PFSK-1 (cell line): ENCODE measurements around the gene HEMGN.

Source experiments
- FOXP2 ChIP-seq: optimal IDR thresholded peaks from 2 replicates; pipeline ENCODE3; 2011; ENCODE audit warnings: borderline replicate concordance, control low read depth, inconsistent platforms; ENCODE audit not compliant: insufficient read depth; ENCODE audit errors: extremely low read length, extremely low read depth
- POLR2AphosphoS5 ChIP-seq: IDR thresholded peaks from 2 replicates; pipeline ENCODE4 v1.6.1; 2012; ENCODE audit warnings: low read depth, mild to moderate bottlenecking, control low read depth, low read length, moderate library complexity
- SIN3A ChIP-seq: IDR thresholded peaks from 2 replicates; pipeline ENCODE4 v1.6.1; 2012; ENCODE audit warnings: mild to moderate bottlenecking, low read length, moderate library complexity, borderline replicate concordance; ENCODE audit not compliant: insufficient read depth
- TAF1 ChIP-seq: IDR thresholded peaks from 2 replicates; pipeline ENCODE4 v1.6.1; 2012; ENCODE audit warnings: low read length, control low read depth, borderline replicate concordance; ENCODE audit not compliant: insufficient read depth
- TF ChIP-seq, protein P1 (sequence below), 2 experiments: IDR thresholded peaks; 2 replicates each; pipeline versions ENCODE4 v1.6.1 to v1.8.0; 2011 to 2012; ENCODE audit warnings: low read depth in 2 of 2, low read length in 2 of 2, control low read depth in 1 of 2, inconsistent platforms in 1 of 2, mild to moderate bottlenecking in 1 of 2, moderate library complexity in 1 of 2; ENCODE audit not compliant: insufficient read depth in 1 of 2

The HEMGN gene

GRCh38 chr9:97892421-97892820 is 45.6 kb downstream of the HEMGN start:
- TF ChIP-seq SIN3A (no peak), TAF1 (no peak), FOXP2 (no peak), POLR2AphosphoS5 (no peak)
- TF ChIP-seq, protein P1, sequence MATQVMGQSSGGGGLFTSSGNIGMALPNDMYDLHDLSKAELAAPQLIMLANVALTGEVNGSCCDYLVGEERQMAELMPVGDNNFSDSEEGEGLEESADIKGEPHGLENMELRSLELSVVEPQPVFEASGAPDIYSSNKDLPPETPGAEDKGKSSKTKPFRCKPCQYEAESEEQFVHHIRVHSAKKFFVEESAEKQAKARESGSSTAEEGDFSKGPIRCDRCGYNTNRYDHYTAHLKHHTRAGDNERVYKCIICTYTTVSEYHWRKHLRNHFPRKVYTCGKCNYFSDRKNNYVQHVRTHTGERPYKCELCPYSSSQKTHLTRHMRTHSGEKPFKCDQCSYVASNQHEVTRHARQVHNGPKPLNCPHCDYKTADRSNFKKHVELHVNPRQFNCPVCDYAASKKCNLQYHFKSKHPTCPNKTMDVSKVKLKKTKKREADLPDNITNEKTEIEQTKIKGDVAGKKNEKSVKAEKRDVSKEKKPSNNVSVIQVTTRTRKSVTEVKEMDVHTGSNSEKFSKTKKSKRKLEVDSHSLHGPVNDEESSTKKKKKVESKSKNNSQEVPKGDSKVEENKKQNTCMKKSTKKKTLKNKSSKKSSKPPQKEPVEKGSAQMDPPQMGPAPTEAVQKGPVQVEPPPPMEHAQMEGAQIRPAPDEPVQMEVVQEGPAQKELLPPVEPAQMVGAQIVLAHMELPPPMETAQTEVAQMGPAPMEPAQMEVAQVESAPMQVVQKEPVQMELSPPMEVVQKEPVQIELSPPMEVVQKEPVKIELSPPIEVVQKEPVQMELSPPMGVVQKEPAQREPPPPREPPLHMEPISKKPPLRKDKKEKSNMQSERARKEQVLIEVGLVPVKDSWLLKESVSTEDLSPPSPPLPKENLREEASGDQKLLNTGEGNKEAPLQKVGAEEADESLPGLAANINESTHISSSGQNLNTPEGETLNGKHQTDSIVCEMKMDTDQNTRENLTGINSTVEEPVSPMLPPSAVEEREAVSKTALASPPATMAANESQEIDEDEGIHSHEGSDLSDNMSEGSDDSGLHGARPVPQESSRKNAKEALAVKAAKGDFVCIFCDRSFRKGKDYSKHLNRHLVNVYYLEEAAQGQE (IDR thresholded peaks at IDR 0.05; ENCODE audit: insufficient read depth in 1 of 2, low read depth in 2 of 2, low read length in 2 of 2), result no peak

- TF ChIP-seq FOXP2 (no peak), SIN3A (no peak), TAF1 (no peak), POLR2AphosphoS5 (no peak)
- TF ChIP-seq, protein P1 (IDR thresholded peaks at IDR 0.05; ENCODE audit: insufficient read depth in 1 of 2, low read depth in 2 of 2, low read length in 2 of 2), result no peak
These were observed 46.2 kb downstream of the HEMGN start for GRCh38 chr9:97891736-97892135.

- no peak for TF ChIP-seq TAF1
These were observed 47.8 kb downstream of the HEMGN start for GRCh38 chr9:97889941-97890887.

- TF ChIP-seq, protein P1 (IDR thresholded peaks at IDR 0.05; ENCODE audit: insufficient read depth in 1 of 2, low read depth in 2 of 2, low read length in 2 of 2), result no peak
- TF ChIP-seq FOXP2, result no peak
- no peak for TF ChIP-seq TAF1
These were observed 57.6 kb downstream of the HEMGN start for GRCh38 chr9:97880336-97880735.
